Measurements from ENCODE around the gene CNKSR2. TPM values are rescaled to one million over a fixed set of nuclear protein-coding genes. Genes with fewer than 3 reads are reported as not detected.

CNKSR2 gene
- total RNA-seq, 4 donors from 2014 or later: 4.1 to 17.6 (median 8.4) TPM

DNA sequence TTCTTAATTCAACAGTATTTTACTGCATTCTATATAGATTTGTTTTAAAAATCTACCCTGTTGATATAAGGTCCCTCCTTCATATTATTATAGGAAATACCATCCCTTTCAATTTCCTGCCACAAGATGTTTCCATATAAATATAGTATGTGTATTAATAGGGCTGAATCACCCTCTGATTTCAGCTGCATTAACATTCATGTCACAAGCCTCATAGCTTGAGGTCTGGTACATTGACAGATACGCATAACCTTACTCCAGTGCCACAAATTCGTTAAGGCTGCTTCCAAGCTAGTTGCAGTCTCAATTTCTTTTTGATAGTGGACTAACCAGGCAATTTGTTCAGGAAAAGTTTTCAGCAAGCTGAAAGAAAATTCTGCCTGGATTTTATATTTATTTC lies 155.6 kb downstream of the CNKSR2 start:
- TF ChIP-seq, protein P1, sequence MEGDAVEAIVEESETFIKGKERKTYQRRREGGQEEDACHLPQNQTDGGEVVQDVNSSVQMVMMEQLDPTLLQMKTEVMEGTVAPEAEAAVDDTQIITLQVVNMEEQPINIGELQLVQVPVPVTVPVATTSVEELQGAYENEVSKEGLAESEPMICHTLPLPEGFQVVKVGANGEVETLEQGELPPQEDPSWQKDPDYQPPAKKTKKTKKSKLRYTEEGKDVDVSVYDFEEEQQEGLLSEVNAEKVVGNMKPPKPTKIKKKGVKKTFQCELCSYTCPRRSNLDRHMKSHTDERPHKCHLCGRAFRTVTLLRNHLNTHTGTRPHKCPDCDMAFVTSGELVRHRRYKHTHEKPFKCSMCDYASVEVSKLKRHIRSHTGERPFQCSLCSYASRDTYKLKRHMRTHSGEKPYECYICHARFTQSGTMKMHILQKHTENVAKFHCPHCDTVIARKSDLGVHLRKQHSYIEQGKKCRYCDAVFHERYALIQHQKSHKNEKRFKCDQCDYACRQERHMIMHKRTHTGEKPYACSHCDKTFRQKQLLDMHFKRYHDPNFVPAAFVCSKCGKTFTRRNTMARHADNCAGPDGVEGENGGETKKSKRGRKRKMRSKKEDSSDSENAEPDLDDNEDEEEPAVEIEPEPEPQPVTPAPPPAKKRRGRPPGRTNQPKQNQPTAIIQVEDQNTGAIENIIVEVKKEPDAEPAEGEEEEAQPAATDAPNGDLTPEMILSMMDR (IDR thresholded peaks at IDR 0.05; ENCODE audit: low read depth): no peak

DNA sequence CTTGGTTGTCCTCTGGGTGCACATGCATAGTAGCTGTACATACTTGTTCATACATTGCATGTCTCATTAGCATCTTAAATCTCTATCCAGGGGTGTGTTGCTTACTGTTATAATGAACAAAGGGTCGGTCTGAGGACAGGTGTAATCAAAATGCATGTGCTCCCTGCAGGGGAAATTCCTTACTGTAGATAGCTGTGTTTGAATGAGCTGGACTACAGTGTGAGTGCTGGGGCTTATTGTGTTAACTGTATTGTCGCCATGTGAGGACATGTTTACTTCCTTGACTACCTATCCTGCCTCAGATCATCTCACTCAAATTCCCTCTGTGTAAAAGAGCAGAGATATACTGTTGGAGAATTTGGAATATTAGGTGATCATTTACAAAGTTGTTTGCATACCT lies 185.2 kb downstream of the CNKSR2 start:
- TF ChIP-seq, protein P1 (IDR thresholded peaks at IDR 0.05; ENCODE audit: low read depth): no peak

DNA sequence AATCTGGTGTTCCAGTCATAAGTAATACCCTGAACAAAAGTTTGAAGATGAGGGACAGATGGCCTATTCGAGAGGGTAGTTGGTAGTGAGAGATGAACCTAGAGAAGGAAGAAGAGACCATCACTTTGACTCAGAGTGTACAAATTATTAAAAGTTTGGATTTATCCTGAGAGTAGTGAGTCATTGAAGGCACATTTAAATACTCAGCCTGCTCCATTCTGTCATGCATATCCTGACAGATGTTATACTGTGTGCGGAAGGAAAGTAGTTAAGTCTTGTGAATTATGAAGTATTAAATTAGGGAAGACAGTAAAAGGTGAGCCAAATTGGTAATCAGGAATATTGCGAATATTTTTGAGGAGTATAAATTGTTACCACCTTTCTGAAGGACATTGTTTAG lies 190.8 kb downstream of the CNKSR2 start:
- TF ChIP-seq, protein P1 (IDR thresholded peaks at IDR 0.05; ENCODE audit: low read depth): no peak

DNA sequence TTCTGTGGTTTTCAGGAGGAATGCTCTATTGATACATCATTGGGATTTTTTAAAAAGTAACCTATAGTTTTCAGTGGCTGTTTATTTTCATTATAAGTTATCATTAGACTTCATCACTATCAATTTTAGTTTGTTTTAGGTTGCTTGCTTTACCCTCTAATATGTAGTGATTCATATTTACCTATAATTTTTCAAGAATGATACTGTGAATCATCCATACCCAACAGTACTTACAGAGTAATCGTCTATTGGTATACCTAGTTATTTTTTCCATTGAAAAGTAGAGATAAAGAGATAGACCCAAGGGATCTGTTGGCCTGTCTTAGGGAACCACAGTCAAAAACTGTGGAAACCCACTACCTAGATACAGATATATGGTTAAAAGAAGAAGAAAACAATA lies 200.6 kb downstream of the CNKSR2 start:
- TF ChIP-seq, protein P1 (IDR thresholded peaks at IDR 0.05; ENCODE audit: low read depth): no peak

DNA sequence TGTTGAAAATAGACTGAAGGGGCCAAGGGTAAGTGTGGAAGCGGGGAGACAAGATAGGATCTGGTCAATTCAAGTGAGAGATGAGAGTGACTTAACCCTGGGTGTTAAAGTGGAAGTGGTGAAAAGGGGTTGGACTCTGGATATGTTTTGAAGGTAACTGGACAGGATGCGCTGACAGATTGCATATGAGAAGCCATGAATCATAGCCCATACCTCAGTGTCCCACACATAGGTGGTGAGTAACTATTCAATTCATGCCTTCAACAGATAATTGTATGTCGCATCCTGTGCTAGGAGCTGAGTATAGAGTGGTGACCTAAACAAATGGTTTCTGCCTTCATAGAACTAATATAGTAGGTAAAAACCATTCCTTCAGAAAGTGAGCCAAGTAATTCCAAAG lies 207.3 kb downstream of the CNKSR2 start:
- TF ChIP-seq, protein P1 (IDR thresholded peaks at IDR 0.05; ENCODE audit: low read depth): no peak

DNA sequence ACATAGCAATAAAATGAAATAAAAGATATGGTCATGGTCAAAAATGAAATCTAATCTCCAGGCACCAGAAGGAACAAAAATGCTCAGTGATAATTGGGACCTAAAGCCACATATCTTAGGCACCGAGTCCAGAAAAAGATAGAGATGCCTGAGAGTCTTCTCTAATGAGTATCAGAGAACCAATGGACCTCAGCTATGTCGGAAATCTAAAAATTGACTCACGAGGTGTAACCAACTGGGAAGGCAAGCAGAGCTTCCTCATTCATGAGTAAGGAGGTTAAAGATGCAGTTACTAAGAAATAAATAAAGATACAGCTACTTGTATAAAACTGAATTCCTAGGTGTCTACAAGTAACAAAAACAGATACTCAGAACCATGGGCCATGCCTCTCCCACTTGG lies 211.8 kb downstream of the CNKSR2 start:
- TF ChIP-seq, protein P1 (IDR thresholded peaks at IDR 0.05; ENCODE audit: low read depth): no peak

DNA sequence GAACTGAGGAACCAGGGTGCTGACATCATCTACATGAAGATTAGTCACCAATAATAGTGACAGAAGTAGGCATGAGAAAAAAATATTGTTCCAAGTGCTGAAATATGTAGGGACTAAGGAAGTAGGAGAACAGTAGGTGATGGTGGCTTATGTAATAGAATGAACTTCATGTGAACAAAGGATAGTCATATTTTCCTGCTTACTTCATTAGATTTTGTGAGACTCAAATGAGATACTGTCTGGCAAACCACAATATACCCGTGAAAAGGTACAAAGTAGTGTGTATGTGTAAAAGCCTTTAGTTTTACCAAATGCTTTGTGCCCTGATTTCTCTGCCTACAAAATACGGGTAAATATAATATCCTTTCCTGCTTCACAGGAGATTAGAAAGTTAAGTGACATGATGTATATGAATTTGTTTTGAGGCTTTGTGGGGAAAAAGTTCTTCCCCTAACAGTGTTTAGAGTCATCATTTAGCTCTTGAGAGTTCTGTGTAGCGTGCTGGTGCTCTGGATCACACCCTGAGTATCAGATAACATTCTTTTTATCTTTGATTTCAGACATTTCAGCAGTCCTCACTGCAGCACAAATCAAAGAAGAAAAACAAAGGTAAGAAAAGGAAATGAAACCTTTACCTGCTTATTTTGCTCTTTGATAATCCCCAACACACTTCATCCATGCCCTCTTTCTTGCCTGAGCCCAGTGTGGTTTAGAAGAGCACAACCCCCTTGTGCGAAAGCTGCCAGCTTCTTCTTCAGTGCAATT lies 216.0 kb downstream of the CNKSR2 start:
- TF ChIP-seq, protein P1 (IDR thresholded peaks at IDR 0.05; ENCODE audit: low read depth): no peak
